Left ventricle myocardium inferior (tissue), 1 donor: ENCODE measurements around the gene ATP11A. TPM values are rescaled to one million over a fixed set of nuclear protein-coding genes. Genes with fewer than 3 reads are reported as not detected.
A peak's percentile ranks its signal among the peaks of the same experiment; 100 is the strongest.

ENCODE experiments used
- DNase-seq: peaks from one replicate; pipeline ENCODE4 v3.0.0-alpha.2; 2020
- H3K27ac ChIP-seq: fragments of 200-600 bp; replicated peaks from 2 replicates; pipeline ENCODE4 v1.8.0; 2021
- H3K27me3 ChIP-seq: fragments of 200-600 bp; 2 replicates; pipeline ENCODE4 v1.8.0; 2021; ENCODE audit warnings: low read depth
- H3K36me3 ChIP-seq: fragments of 200-600 bp; 2 replicates; pipeline ENCODE4 v1.8.0; 2021
- H3K4me1 ChIP-seq: fragments of 200-600 bp; 2 replicates; pipeline ENCODE4 v1.8.0; 2021
- H3K4me3 ChIP-seq: fragments of 200-600 bp; 2 replicates; pipeline ENCODE4 v1.8.0; 2021; ENCODE audit warnings: mild to moderate bottlenecking, moderate library complexity
- H3K9me3 ChIP-seq: fragments of 200-600 bp; replicated peaks from 2 replicates; pipeline ENCODE4 v1.8.0; 2021
- CTCF ChIP-seq: fragments of 200-600 bp; IDR thresholded peaks from 2 replicates; pipeline ENCODE4 v1.8.0; 2021; ENCODE audit warnings: antibody characterized with exemption, mild to moderate bottlenecking, borderline replicate concordance
- intact Hi-C: fragments of 100-400 bp; cut with micrococcal nuclease; formaldehyde crosslinking; loops from one replicate; pipeline ENCODE4 v1.11.0; 2022
- total RNA-seq: library from RNA; stranded (reverse); fragmentation: NEBNext Ultra II Directional; extraction: Animal tissue kit (Norgen Biotek cat#: 25700); gene quantifications from one replicate; pipeline ENCODE4 v1.2.1, GENCODE V29; 2021
- donor health status: DM: no; HTN: yes; CAD: no; lungs with severe emphysema.

Gene ATP11A
- total RNA-seq, 1 donor from 2014 or later, result 106 TPM

GRCh38 chr13:112814905-112815585, 125.2 kb downstream of the ATP11A start:
- Histone ChIP-seq H3K27ac (peak overlapping the region; percentile 21), H3K4me3 (no peak overlapping the region), H3K27me3 (no peaks in the 10 kb centered on the region), H3K9me3 (peaks cover 8% of the 10 kb centered on the region), H3K36me3 (peaks cover 66% of the 10 kb centered on the region), H3K4me1 (peaks cover 4% of the 10 kb centered on the region)
- TF ChIP-seq CTCF, result no peak
- peak; percentile 46 for DNase-seq
- intact Hi-C loops, result no loop called here

DNA sequence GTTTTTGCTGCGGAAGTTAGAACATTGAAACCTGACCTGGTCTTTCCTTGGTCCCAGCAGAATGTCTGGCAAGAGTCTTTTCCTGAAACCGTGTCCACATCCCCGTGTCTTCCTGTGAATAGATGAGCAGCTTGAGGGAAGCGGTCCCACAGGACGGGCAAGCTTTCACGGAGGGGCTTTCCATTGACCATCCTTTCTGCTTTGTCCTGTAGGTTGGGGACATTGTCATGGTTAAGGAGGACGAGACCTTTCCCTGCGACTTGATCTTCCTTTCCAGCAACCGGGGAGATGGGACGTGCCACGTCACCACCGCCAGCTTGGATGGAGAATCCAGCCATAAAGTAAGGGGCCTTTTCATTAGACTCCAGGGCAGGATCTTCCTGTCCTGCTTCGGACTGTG, 126.0 kb downstream of the ATP11A start:
- H3K27me3 ChIP-seq, result no peaks in the 10 kb centered on the region
- H3K36me3 ChIP-seq, result peaks cover 66% of the 10 kb centered on the region
- H3K27ac ChIP-seq, result no peak overlapping the region
- intact Hi-C loops, result no loop called here
- H3K9me3 ChIP-seq, result peaks cover 8% of the 10 kb centered on the region
- H3K4me1 ChIP-seq, result peaks cover 4% of the 10 kb centered on the region
- DNase-seq, result no peak
- H3K4me3 ChIP-seq, result no peak overlapping the region
- TF ChIP-seq CTCF, result no peak

- Histone ChIP-seq H3K4me3 (no peak overlapping the region), H3K36me3 (peaks cover 66% of the 10 kb centered on the region), H3K27ac (no peak overlapping the region), H3K4me1 (peaks cover 4% of the 10 kb centered on the region), H3K9me3 (peaks cover 7% of the 10 kb centered on the region), H3K27me3 (no peaks in the 10 kb centered on the region)
- intact Hi-C loops, result no loop called here
- DNase-seq, result no peak
- TF ChIP-seq CTCF, result no peak
Observed at GRCh38 chr13:112818040-112818697, 128.3 kb downstream of the ATP11A start.

DNA sequence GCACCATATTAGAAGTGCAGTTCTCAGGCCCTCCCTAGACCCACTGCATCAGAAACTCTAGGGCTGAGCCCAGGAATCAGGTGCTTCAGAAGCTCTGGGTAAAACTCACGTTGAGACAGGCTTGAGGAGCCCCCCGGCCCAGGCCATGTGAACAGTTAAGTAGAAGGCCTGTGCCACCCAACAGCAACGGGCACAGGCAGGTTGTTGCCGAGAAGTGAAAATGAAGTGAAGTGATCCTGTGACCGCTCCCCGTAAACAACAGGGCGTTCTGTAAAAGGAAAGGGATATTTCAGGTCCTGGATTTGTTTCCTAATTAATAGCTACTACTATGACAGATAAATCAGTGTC, 128.8 kb downstream of the ATP11A start:
- peaks cover 66% of the 10 kb centered on the region for H3K36me3 ChIP-seq

GRCh38 chr13:112819111-112819510, 129.3 kb downstream of the ATP11A start:
- no peak for TF ChIP-seq CTCF
- Histone ChIP-seq H3K27me3 (no peaks in the 10 kb centered on the region), H3K4me1 (peaks cover 4% of the 10 kb centered on the region), H3K4me3 (no peak overlapping the region), H3K9me3 (no peaks in the 10 kb centered on the region), H3K27ac (no peak overlapping the region), H3K36me3 (peaks cover 70% of the 10 kb centered on the region)
- intact Hi-C loops, result no loop called here
- DNase-seq, result no peak

More for the DNA sequence above, 128.8 kb downstream of the ATP11A start:
- TF ChIP-seq CTCF, result no peak
- DNase-seq, result no peak
- Histone ChIP-seq H3K9me3 (peaks cover 2% of the 10 kb centered on the region), H3K27me3 (no peaks in the 10 kb centered on the region), H3K27ac (no peak overlapping the region), H3K4me3 (no peak overlapping the region), H3K4me1 (peaks cover 4% of the 10 kb centered on the region)
- intact Hi-C loops, result no loop called here
